Smooth muscle cell (in vitro differentiated cells): ENCODE measurements around the gene KDM4C. TPM values are rescaled to one million over a fixed set of nuclear protein-coding genes. Genes with fewer than 3 reads are reported as not detected.

ENCODE experiments used
- DNase-seq: peaks from one replicate; lab custom pipeline; 2025; ENCODE audit not compliant: unreplicated experiment; lab: John Stamatoyannopoulos, UW
- H2AFZ ChIP-seq: fragments of 200-600 bp; sonication (generic); 2 replicates; pipeline ENCODE4 v1.6.0; 2016; ENCODE audit warnings: antibody characterized with exemption, low read depth, mild to moderate bottlenecking
- H3F3A ChIP-seq: fragments of 200-600 bp; sonication (generic); 2 replicates; pipeline ENCODE4 v1.6.0; 2017; ENCODE audit warnings: antibody characterized with exemption, low read depth
- H3K27ac ChIP-seq: fragments of 200-600 bp; sonication (generic); 2 replicates; pipeline ENCODE4 v1.5.1; 2016; ENCODE audit warnings: low read depth, mild to moderate bottlenecking
- H3K27me3 ChIP-seq: fragments of 200-600 bp; sonication (generic); 2 replicates; pipeline ENCODE4 v1.6.1; 2016; ENCODE audit warnings: low read depth, mild to moderate bottlenecking
- H3K36me3 ChIP-seq: fragments of 200-600 bp; sonication (generic); 2 replicates; pipeline ENCODE4 v1.5.1; 2016; ENCODE audit warnings: low read depth
- H3K4me1 ChIP-seq: fragments of 200-600 bp; sonication (generic); 2 replicates; pipeline ENCODE4 v1.5.1; 2016; ENCODE audit warnings: low read depth
- H3K4me2 ChIP-seq: fragments of 200-600 bp; sonication (generic); 2 replicates; pipeline ENCODE4 v1.6.0; 2016; ENCODE audit warnings: mild to moderate bottlenecking
- H3K4me3 ChIP-seq: fragments of 200-600 bp; sonication (generic); 2 replicates; pipeline ENCODE4 v1.5.1; 2016; ENCODE audit warnings: mild to moderate bottlenecking
- H3K79me2 ChIP-seq: fragments of 200-600 bp; sonication (generic); 2 replicates; pipeline ENCODE4 v1.6.0; 2016; ENCODE audit warnings: low read depth, mild to moderate bottlenecking
- H3K9ac ChIP-seq: fragments of 200-600 bp; sonication (generic); 2 replicates; pipeline ENCODE4 v1.6.0; 2016; ENCODE audit warnings: low read depth
- H3K9me3 ChIP-seq: fragments of 200-600 bp; sonication (generic); replicated peaks from 2 replicates; pipeline ENCODE4 v1.5.1; 2016; ENCODE audit warnings: low read depth
- H4K20me1 ChIP-seq: fragments of 200-600 bp; sonication (generic); 2 replicates; pipeline ENCODE4 v1.6.0; 2016; ENCODE audit warnings: low read depth
- CTCF ChIP-seq: fragments of 200-600 bp; sonication (generic); IDR thresholded peaks from 2 replicates; pipeline ENCODE4 v1.5.1; 2017; ENCODE audit warnings: borderline replicate concordance, mild to moderate bottlenecking, antibody characterized with exemption; ENCODE audit not compliant: insufficient read depth, poor library complexity, severe bottlenecking
- WGBS: methylation state at CpG from one replicate; pipeline ENCODE4 v1.1.7; 2016; ENCODE audit warnings: low lambda C conversion rate; 5-methylcytosine and 5-hydroxymethylcytosine counted together
- polyA plus RNA-seq: library from polyadenylated mRNA; unstranded; fragments of >200 nt; fragmentation: Nextera tagmentation; extraction: Ambion mirVana; gene quantifications from 2 replicates; pipeline ENCODE4 v1.2.1, GENCODE V29; 2016
- total RNA-seq: library from RNA; depleted of rRNA; stranded (reverse); fragments of >200 nt; gene quantifications from 2 replicates; pipeline ENCODE4 v1.2.3, GENCODE V29; 2014

KDM4C gene
- total and polyA plus RNA-seq, 2 experiments from 2014 or later = 7.5 to 20.2 TPM

- no peaks in the 10 kb centered on the region for H3F3A ChIP-seq
- no peak overlapping the region for H3K4me2 ChIP-seq
- TF ChIP-seq CTCF = no peak
- no peaks in the 10 kb centered on the region for H3K9me3 ChIP-seq
- H3K4me1 ChIP-seq = no peaks in the 10 kb centered on the region
- H3K4me3 ChIP-seq = no peak overlapping the region
- H3K79me2 ChIP-seq = no peaks in the 10 kb centered on the region
- H4K20me1 ChIP-seq = no peaks in the 10 kb centered on the region
- no peaks in the 10 kb centered on the region for H3K36me3 ChIP-seq
- no peak overlapping the region for H3K9ac ChIP-seq
- no peaks in the 10 kb centered on the region for H3K27me3 ChIP-seq
- no peak overlapping the region for H2AFZ ChIP-seq
- DNase-seq = no peak
- H3K27ac ChIP-seq = no peak overlapping the region
Observed at GRCh38 chr9:7185612-7186011, 427.8 kb downstream of the KDM4C start.

GRCh38 chr9:7186175-7186574 lies 428.4 kb downstream of the KDM4C start:
- Histone ChIP-seq H2AFZ (no peak overlapping the region), H3K27ac (no peak overlapping the region), H3F3A (no peaks in the 10 kb centered on the region), H3K79me2 (no peaks in the 10 kb centered on the region), H3K4me2 (no peak overlapping the region), H3K4me1 (no peaks in the 10 kb centered on the region), H3K9me3 (no peaks in the 10 kb centered on the region), H3K4me3 (no peak overlapping the region), H3K36me3 (no peaks in the 10 kb centered on the region), H3K27me3 (no peaks in the 10 kb centered on the region), H4K20me1 (no peaks in the 10 kb centered on the region), H3K9ac (no peak overlapping the region)
- no peak for DNase-seq
- 8% methylated on average over 1 of the region's 1 CpG for WGBS
- peak; percentile 33 for TF ChIP-seq CTCF

- TF ChIP-seq CTCF = no peak
- Histone ChIP-seq H3K27me3 (peaks cover 4% of the 10 kb centered on the region), H3K9ac (no peak overlapping the region), H2AFZ (no peak overlapping the region), H3F3A (no peaks in the 10 kb centered on the region), H4K20me1 (no peaks in the 10 kb centered on the region), H3K4me2 (no peak overlapping the region), H3K4me3 (no peak overlapping the region), H3K4me1 (peaks cover 4% of the 10 kb centered on the region), H3K36me3 (no peaks in the 10 kb centered on the region), H3K79me2 (no peaks in the 10 kb centered on the region), H3K9me3 (no peaks in the 10 kb centered on the region), H3K27ac (no peak overlapping the region)
- WGBS = 86% methylated on average over 4 of the region's 4 CpGs
- DNase-seq = no peak
Observed at GRCh38 chr9:7192266-7192665, 434.5 kb downstream of the KDM4C start.

- Histone ChIP-seq H3K4me1 (peaks cover 4% of the 10 kb centered on the region), H3K27me3 (peaks cover 4% of the 10 kb centered on the region), H3K27ac (no peak overlapping the region), H3K4me3 (no peak overlapping the region), H4K20me1 (no peaks in the 10 kb centered on the region), H3K9me3 (no peaks in the 10 kb centered on the region), H3K9ac (no peak overlapping the region), H3F3A (no peaks in the 10 kb centered on the region), H3K36me3 (no peaks in the 10 kb centered on the region), H3K4me2 (no peak overlapping the region), H2AFZ (no peak overlapping the region), H3K79me2 (no peaks in the 10 kb centered on the region)
- no peak for DNase-seq
- TF ChIP-seq CTCF = no peak
- 24% methylated on average over 2 of the region's 2 CpGs for WGBS
Observed at GRCh38 chr9:7195526-7195925, 437.8 kb downstream of the KDM4C start.
